Spleen (tissue), 11 donors: ENCODE data around the gene TNFAIP2. TPM values are rescaled to one million over a fixed set of nuclear protein-coding genes. Genes with fewer than 3 reads are reported as not detected.

Experiments
- DNase-seq: peaks from one replicate; pipeline ENCODE4 v3.0.0-alpha.2; 2020
- H3K27ac ChIP-seq, 8 donors: fragments of 200-600 bp; sonication (generic) in 7 of 8; 1 replicate in 4 of 8; 2 replicates in 4 of 8; pipeline versions ENCODE4 v1.5.0 to v1.8.0; 2016 to 2021; ENCODE audit warnings: inconsistent platforms in 4 of 8, mild to moderate bottlenecking in 4 of 8, moderate library complexity in 1 of 8
- H3K27me3 ChIP-seq, 7 donors: fragments of 200-600 bp; sonication (generic) in 6 of 7; replicated peaks in 1 of 7; 1 replicate in 4 of 7; 2 replicates in 3 of 7; pipeline versions ENCODE4 v1.5.0 to v1.8.0; 2016 to 2021; ENCODE audit warnings: inconsistent platforms in 3 of 7, mild to moderate bottlenecking in 1 of 7
- H3K36me3 ChIP-seq, 6 donors: fragments of 200-600 bp; sonication (generic) in 5 of 6; 1 replicate in 4 of 6; 2 replicates in 2 of 6; pipeline versions ENCODE4 v1.5.0 to v1.8.0; 2016 to 2021; ENCODE audit warnings: inconsistent platforms in 2 of 6
- H3K4me1 ChIP-seq, 6 donors: fragments of 200-600 bp; sonication (generic) in 5 of 6; 1 replicate in 3 of 6; 2 replicates in 3 of 6; pipeline versions ENCODE4 v1.5.0 to v1.8.0; 2016 to 2021; ENCODE audit warnings: inconsistent platforms in 3 of 6
- H3K4me3 ChIP-seq, 8 donors: fragments of 200-600 bp; sonication (generic) in 7 of 8; 1 replicate in 4 of 8; 2 replicates in 4 of 8; pipeline versions ENCODE4 v1.5.0 to v1.8.0; 2016 to 2021; ENCODE audit warnings: inconsistent platforms in 4 of 8, mild to moderate bottlenecking in 4 of 8, moderate library complexity in 2 of 8
- H3K9me3 ChIP-seq, 8 donors: fragments of 200-600 bp; sonication (generic) in 7 of 8; 1 replicate in 4 of 8; 2 replicates in 4 of 8; pipeline versions ENCODE4 v1.5.0 to v1.8.0; 2016 to 2021; ENCODE audit warnings: inconsistent platforms in 4 of 8
- CTCF ChIP-seq, 11 experiments: fragments of 200-600 bp in 7 of 11; fragments of 450-650 bp in 4 of 11; sonication (generic) in 4 of 11; IDR thresholded peaks in 8 of 11; conservative IDR thresholded peaks in 3 of 11; 1 replicate in 7 of 11; 2 replicates in 4 of 11; pipeline versions ENCODE4 v1.4.0 to v1.8.0; 2016 to 2021; ENCODE audit warnings: antibody characterized with exemption in 11 of 11, inconsistent platforms in 4 of 11, mild to moderate bottlenecking in 1 of 11
- POLR2A ChIP-seq, 3 donors: fragments of 450-650 bp; IDR thresholded peaks; one replicate each; pipeline ENCODE4 v1.5.1; 2017; ENCODE audit warnings: antibody characterized with exemption in 3 of 3, mild to moderate bottlenecking in 1 of 3
- POLR2AphosphoS5 ChIP-seq, 3 donors: sonication (generic); formaldehyde crosslinking; IDR thresholded peaks; one replicate each; pipeline ENCODE4 v1.5.1; 2017; ENCODE audit warnings: antibody characterized with exemption in 3 of 3
- WGBS, 5 donors: extraction: QIAGEN DNeasy Blood & Tissue Kit in 3 of 5; methylation state at CpG; one replicate each; pipeline versions ENCODE4 v1.1.5 to v1.1.7; 2013 to 2018; 5-methylcytosine and 5-hydroxymethylcytosine counted together
- intact Hi-C: fragments of 100-400 bp; cut with DNase I; formaldehyde crosslinking; loops from one replicate; pipeline ENCODE4 v1.15.0; 2023; ENCODE audit warnings: low total_unique reads
- polyA plus RNA-seq, 3 donors: library from polyadenylated mRNA; stranded (reverse); fragments of 200-250 nt; gene quantifications; one replicate each; pipeline ENCODE4 v1.2.1, GENCODE V29; 2013
- total RNA-seq, 7 donors: library from RNA; depleted of rRNA in 3 of 7; stranded (reverse); fragments of >200 nt in 3 of 7; fragmentation: NEBNext Ultra II Directional in 4 of 7; extraction: Animal tissue kit (Norgen Biotek cat#: 25700) in 4 of 7; gene quantifications; one replicate each; pipeline versions ENCODE4 v1.1.0 to v1.2.1, GENCODE V29; 2016 to 2021
- donor health status: healthy with polysubstance abuse.
- donor health status: DM: no; HTN: no; CAD: no; lungs with moderate emphysema.
- donor health status: DM: no; HTN: no; CAD: no.
- donor health status: Bipolar disorder and iron deficiency.
- donor health status: healthy.
- donor health status: DM: no; HTN: no; CAD: no.
- donor health status: DM: yes; HTN: yes; CAD: no.

Gene TNFAIP2
- total and polyA plus RNA-seq, 10 donors, result 90.2 to 410 (median 268) TPM

DNA sequence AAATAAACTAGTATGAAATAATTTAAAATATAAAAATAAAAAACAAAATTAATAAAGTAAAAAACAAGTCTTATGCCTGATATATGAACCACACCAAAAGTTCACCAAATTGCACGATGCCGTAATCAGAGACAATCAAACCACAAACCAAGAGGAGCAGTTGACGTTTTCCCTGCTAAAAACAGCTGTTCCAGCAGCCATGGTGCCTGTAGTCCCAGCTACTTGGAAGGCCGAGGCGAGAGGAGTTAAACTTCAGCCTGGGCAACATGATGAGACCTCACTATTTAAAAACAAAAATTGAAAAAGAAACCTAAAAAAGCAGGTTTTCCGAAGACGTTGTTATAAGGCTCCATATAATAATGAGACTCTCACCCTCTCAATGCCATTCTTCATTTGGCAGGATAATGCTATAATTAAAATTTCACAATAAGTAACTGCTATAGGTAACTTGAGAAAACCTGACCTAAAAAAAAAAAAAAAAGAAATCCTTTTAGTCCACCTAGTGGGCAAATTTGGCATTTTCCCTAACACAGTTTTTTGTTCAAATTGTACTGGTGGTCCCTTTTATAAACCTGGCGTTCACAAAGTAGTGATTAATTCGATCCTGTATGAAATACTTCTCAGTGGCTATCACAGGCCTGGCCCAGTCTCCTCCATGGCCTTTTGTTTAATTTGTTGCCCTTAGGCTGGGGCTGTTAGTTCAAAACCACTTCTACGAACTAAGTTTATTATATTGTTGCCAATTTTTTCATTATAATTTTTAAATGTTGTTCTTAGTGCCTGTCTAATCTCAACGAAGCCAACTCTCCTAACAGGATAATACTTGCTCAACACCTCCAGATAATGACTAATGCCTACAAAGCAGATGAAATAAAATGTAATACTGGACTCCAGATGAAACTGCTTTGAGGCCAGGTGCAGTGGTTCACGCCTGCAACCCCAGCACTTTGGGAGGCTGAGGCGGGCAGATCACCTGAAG lies 62.1 kb downstream of the TNFAIP2 start:
- Histone ChIP-seq H3K27me3 (peaks cover 0 to 49% (median 18%) of the 10 kb centered on the region in 7 donors), H3K4me1 (peaks cover 0 to 15% (median 11%) of the 10 kb centered on the region in 6 donors), H3K4me3 (no peak overlapping the region), H3K9me3 (no peaks in the 10 kb centered on the region), H3K27ac (no peak overlapping the region), H3K36me3 (no peaks in the 10 kb centered on the region)
- intact Hi-C loops, result loop anchor here (10.0 kb wide), 2 partner anchors 81 to 109 kb away; no protein-coding TSS in a partner anchor
- DNase-seq, result no peak
- TF ChIP-seq CTCF (IDR thresholded peaks at IDR 0.05 in 8 of 11, conservative IDR thresholded peaks at IDR 0.05 in 3 of 11), result peak; percentile 47 to 79 (median 69)
- TF ChIP-seq POLR2A (IDR thresholded peaks at IDR 0.05), result no peak
- WGBS, 5 donors, result 55 to 61% (median 58%) methylated on average over 13 of the region's 13 CpGs

GRCh38 chr14:103186241-103186822 lies 63.1 kb downstream of the TNFAIP2 start:
- no peak overlapping the region for H3K4me3 ChIP-seq
- WGBS, 5 donors, result 79 to 86% (median 82%) methylated on average over 9 of the region's 9 CpGs
- TF ChIP-seq POLR2A (IDR thresholded peaks at IDR 0.05) (no peak), CTCF (IDR thresholded peaks at IDR 0.05 in 8 of 11, conservative IDR thresholded peaks at IDR 0.05 in 3 of 11) (no peak), POLR2AphosphoS5 (IDR thresholded peaks at IDR 0.05) (no peak)
- no peak for DNase-seq
- H3K4me1 ChIP-seq, result peaks cover 0 to 15% (median 11%) of the 10 kb centered on the region in 6 donors
- H3K9me3 ChIP-seq, result no peaks in the 10 kb centered on the region
- intact Hi-C loops, result loop anchor here (10.0 kb wide), 2 partner anchors 82 to 108 kb away; no protein-coding TSS in a partner anchor
- H3K36me3 ChIP-seq, result no peaks in the 10 kb centered on the region
- peaks cover 0 to 59% (median 18%) of the 10 kb centered on the region in 7 donors for H3K27me3 ChIP-seq
- no peak overlapping the region for H3K27ac ChIP-seq

Other genes with a start within 250 kb of the TNFAIP2 start
- 1 to 10 TPM in 6 of 7 donors, under 1 TPM in 1; 0.65 to 3.0 (median 2.4) TPM for gene AMN, start 200.8 kb upstream of the TNFAIP2 start, total RNA-seq
- 1 to 10 TPM; 1.6 to 2.2 (median 2.1) TPM for gene AMN, start 200.8 kb upstream of the TNFAIP2 start, polyA plus RNA-seq
- 10 to 100 TPM; 40.2 to 94.5 (median 79.6) TPM for gene CDC42BPB, start 65.9 kb upstream of the TNFAIP2 start, total RNA-seq
- gene CDC42BPB, start 65.9 kb upstream of the TNFAIP2 start, polyA plus RNA-seq, result 10 to 100 TPM in 2 of 3 donors, 1 to 10 TPM in 1; 6.4 to 22.6 (median 10.1) TPM
- not detected for gene LBHD2, start 39.3 kb upstream of the TNFAIP2 start, total RNA-seq
- gene LBHD2, start 39.3 kb upstream of the TNFAIP2 start, polyA plus RNA-seq, result under 1 TPM in 2 of 3 donors, not detected in 1; 0.52 to 0.55 TPM
- 10 to 100 TPM in 4 of 7 donors, 1 to 10 TPM in 3; 2.0 to 30.0 (median 10.5) TPM for gene EXOC3L4, start 28.7 kb upstream of the TNFAIP2 start, total RNA-seq
- 10 to 100 TPM; 18.5 to 39.2 (median 25.4) TPM for gene EXOC3L4, start 28.7 kb upstream of the TNFAIP2 start, polyA plus RNA-seq
- gene EIF5, start 210.8 kb downstream of the TNFAIP2 start, total RNA-seq, result 100 to 1,000 TPM; 173 to 261 (median 228) TPM
- gene EIF5, start 210.8 kb downstream of the TNFAIP2 start, polyA plus RNA-seq, result 10 to 100 TPM; 31.9 to 60.0 (median 46.8) TPM